NCI-H2107 treated with DMSO at 0.1 percent for 48 hours (cell line): Measurements from ENCODE around the gene LIG1.
"Not testable (repeated sequence)": the region's sequence is repeated elsewhere in the genome, so short reads cannot be mapped to it uniquely, and the experiment has no call there.

Source experiments
- DNase-seq: peaks from one replicate; lab custom pipeline; 2025; ENCODE audit not compliant: unreplicated experiment; lab: John Stamatoyannopoulos, UW

The LIG1 gene

GRCh38 chr19:48122421-48122820 lies 47.7 kb downstream of the LIG1 start:
- DNase-seq = no peak

- DNase-seq = no peak
Measured at GRCh38 chr19:48121909-48122371, 48.2 kb downstream of the LIG1 start.

GRCh38 chr19:48121066-48121465 lies 49.1 kb downstream of the LIG1 start:
- DNase-seq = no peak

GRCh38 chr19:48120505-48120904 lies 49.6 kb downstream of the LIG1 start:
- no peak for DNase-seq

- no peak for DNase-seq
Measured at GRCh38 chr19:48118131-48118517, 52.0 kb downstream of the LIG1 start.

GRCh38 chr19:48117515-48118130 lies 52.5 kb downstream of the LIG1 start:
- DNase-seq = no peak

- DNase-seq = no peak
Measured at GRCh38 chr19:48113190-48113917, 56.8 kb downstream of the LIG1 start.

- peak; percentile 37 for DNase-seq
Measured at GRCh38 chr19:48111280-48111679, 58.9 kb downstream of the LIG1 start.

- DNase-seq = peak; percentile 87
Measured at GRCh38 chr19:48110350-48110966, 59.7 kb downstream of the LIG1 start, which contains the start of gene PLA2G4C. PLA2G4C (minus strand) TSS chr19:48110817; CDS start chr19:48106529, 4,288 bp downstream.

- no peak for DNase-seq
Measured at GRCh38 chr19:48108997-48109782, 61.0 kb downstream of the LIG1 start.

- DNase-seq = no peak
Measured at GRCh38 chr19:48103922-48104321, 66.2 kb downstream of the LIG1 start.

- no peak for DNase-seq
Measured at GRCh38 chr19:48102870-48103751, 67.0 kb downstream of the LIG1 start.

- no peak for DNase-seq
Measured at GRCh38 chr19:48095612-48096175, 74.5 kb downstream of the LIG1 start.

- DNase-seq = no peak
Measured at GRCh38 chr19:48094855-48095203, 75.3 kb downstream of the LIG1 start.

- no peak for DNase-seq
Measured at GRCh38 chr19:48094129-48094854, 75.9 kb downstream of the LIG1 start.

GRCh38 chr19:48091111-48091718 lies 78.9 kb downstream of the LIG1 start:
- DNase-seq = not testable (repeated sequence)

- DNase-seq = no peak
Measured at GRCh38 chr19:48090281-48090802, 79.8 kb downstream of the LIG1 start.

- not testable (repeated sequence) for DNase-seq
Measured at GRCh38 chr19:48088991-48089390, 81.2 kb downstream of the LIG1 start.
